GM04504 (cell line): ENCODE measurements around the gene ERAP2.

Experiments used
- DNase-seq: peaks from one replicate; pipeline ENCODE4 v3.0.0-alpha.2; 2012; ENCODE audit warnings: low read depth

ERAP2 gene

GRCh38 chr5:96932026-96932425 is 55.7 kb downstream of the ERAP2 start:
- no peak for DNase-seq

- DNase-seq: no peak
Observed at GRCh38 chr5:96933764-96934707, 57.7 kb downstream of the ERAP2 start.

- DNase-seq: peak; percentile 91
Observed at GRCh38 chr5:96934708-96935558, 58.6 kb downstream of the ERAP2 start.

GRCh38 chr5:96935559-96936430 is 59.5 kb downstream of the ERAP2 start, which contains the start of gene LNPEP:
LNPEP (plus strand) TSS chr5:96936080; CDS start chr5:96936156, 76 bp downstream.
- DNase-seq: peak; percentile 93

- no peak for DNase-seq
Observed at GRCh38 chr5:96936431-96937320, 60.4 kb downstream of the ERAP2 start.

- DNase-seq: no peak
Observed at GRCh38 chr5:96940586-96940985, 64.3 kb downstream of the ERAP2 start.

GRCh38 chr5:96941140-96941539 is 64.8 kb downstream of the ERAP2 start:
- no peak for DNase-seq

- no peak for DNase-seq
Observed at GRCh38 chr5:96942078-96942477, 65.8 kb downstream of the ERAP2 start.

- DNase-seq: no peak
Observed at GRCh38 chr5:96942911-96943310, 66.6 kb downstream of the ERAP2 start.

- no peak for DNase-seq
Observed at GRCh38 chr5:96943799-96944198, 67.5 kb downstream of the ERAP2 start.

- DNase-seq: no peak
Observed at GRCh38 chr5:96945144-96945897, 69.0 kb downstream of the ERAP2 start.

- DNase-seq: no peak
Observed at GRCh38 chr5:96946381-96946780, 70.1 kb downstream of the ERAP2 start.

- no peak for DNase-seq
Observed at GRCh38 chr5:96952118-96952750, 75.9 kb downstream of the ERAP2 start.

- no peak for DNase-seq
Observed at GRCh38 chr5:96952974-96953730, 76.9 kb downstream of the ERAP2 start.

GRCh38 chr5:96957254-96958049 is 81.2 kb downstream of the ERAP2 start:
- no peak for DNase-seq

- no peak for DNase-seq
Observed at GRCh38 chr5:96958977-96959376, 82.7 kb downstream of the ERAP2 start.

GRCh38 chr5:96961053-96961452 is 84.8 kb downstream of the ERAP2 start:
- no peak for DNase-seq

- DNase-seq: no peak
Observed at GRCh38 chr5:96962540-96962991, 86.3 kb downstream of the ERAP2 start.
